ENCODE results near the gene TNC.

Gene TNC

DNA sequence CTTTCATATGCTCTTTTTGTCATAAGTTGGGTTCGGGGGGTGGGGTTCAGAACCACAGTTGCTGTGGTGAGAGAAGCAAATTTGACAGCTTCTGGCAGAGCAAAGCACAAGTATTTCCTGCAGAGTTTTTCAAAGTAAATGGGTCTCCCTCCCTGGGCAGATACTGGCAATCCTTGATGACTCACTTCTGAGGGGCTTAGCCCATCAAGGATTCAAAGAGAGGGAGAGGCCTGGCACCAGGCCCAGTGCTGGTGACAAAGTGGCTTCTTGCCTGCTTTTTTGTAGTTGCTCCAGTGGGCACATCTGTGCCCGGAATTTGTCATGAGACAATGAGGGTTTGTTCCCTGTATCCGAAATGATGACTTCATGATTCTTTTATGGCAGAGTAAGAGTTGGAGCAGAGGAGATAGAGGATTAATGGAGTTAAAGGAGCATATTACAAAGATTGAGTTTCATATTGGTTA lies 46.6 kb upstream of the TNC start:
- H3K27ac ChIP-seq (ENCODE audit: low read length), result peak overlapping the region; percentile 65; the same call in 1 of the 2 replicates
- H3K4me2 ChIP-seq (ENCODE audit: low read depth, low read length), result peak overlapping the region; percentile 66
- H3K36me3 ChIP-seq (replicated peaks; ENCODE audit: insufficient read depth, low read length), result no peaks in the 10 kb centered on the region
- no peaks in the 10 kb centered on the region for H3K9me3 ChIP-seq (replicated peaks; ENCODE audit: insufficient read depth, low read length)
- H3F3A ChIP-seq (ENCODE audit: insufficient read depth, low read length), result peaks cover 7% of the 10 kb centered on the region
- no peak overlapping the region; the same call in 1 of the 2 replicates for H3K9ac ChIP-seq (ENCODE audit: low read length)
- H3K4me3 ChIP-seq (ENCODE audit: low read length), result no peak overlapping the region
- no peak for TF ChIP-seq EZH2phosphoT487 (IDR thresholded peaks at IDR 0.05; ENCODE audit: low read length)
- TF ChIP-seq, protein P1, sequence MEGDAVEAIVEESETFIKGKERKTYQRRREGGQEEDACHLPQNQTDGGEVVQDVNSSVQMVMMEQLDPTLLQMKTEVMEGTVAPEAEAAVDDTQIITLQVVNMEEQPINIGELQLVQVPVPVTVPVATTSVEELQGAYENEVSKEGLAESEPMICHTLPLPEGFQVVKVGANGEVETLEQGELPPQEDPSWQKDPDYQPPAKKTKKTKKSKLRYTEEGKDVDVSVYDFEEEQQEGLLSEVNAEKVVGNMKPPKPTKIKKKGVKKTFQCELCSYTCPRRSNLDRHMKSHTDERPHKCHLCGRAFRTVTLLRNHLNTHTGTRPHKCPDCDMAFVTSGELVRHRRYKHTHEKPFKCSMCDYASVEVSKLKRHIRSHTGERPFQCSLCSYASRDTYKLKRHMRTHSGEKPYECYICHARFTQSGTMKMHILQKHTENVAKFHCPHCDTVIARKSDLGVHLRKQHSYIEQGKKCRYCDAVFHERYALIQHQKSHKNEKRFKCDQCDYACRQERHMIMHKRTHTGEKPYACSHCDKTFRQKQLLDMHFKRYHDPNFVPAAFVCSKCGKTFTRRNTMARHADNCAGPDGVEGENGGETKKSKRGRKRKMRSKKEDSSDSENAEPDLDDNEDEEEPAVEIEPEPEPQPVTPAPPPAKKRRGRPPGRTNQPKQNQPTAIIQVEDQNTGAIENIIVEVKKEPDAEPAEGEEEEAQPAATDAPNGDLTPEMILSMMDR (IDR thresholded peaks at IDR 0.05; ENCODE audit: low read length), result no peak
- no peak for TF ChIP-seq EZH2 (optimal IDR thresholded peaks at IDR 0.05; ENCODE audit: low read depth, low read length)
- peaks cover 27% of the 10 kb centered on the region for H3K4me1 ChIP-seq (ENCODE audit: low read length)
- no peaks in the 10 kb centered on the region for H3K9me2 ChIP-seq (replicated peaks; ENCODE audit: insufficient read depth, low read length)
- H3K79me2 ChIP-seq (ENCODE audit: low read length), result no peaks in the 10 kb centered on the region
- peak overlapping the region; percentile 40; the same call in 1 of the 2 replicates for H2AFZ ChIP-seq (ENCODE audit: low read length)
- H4K20me1 ChIP-seq (ENCODE audit: insufficient read depth, low read length), result no peaks in the 10 kb centered on the region
- no peaks in the 10 kb centered on the region for H3K27me3 ChIP-seq (replicated peaks; ENCODE audit: insufficient read depth, low read length)
- DNase-seq, result peak; percentile 70

GRCh38 chr9:115162946-115163345 lies 45.0 kb upstream of the TNC start:
- H3K79me2 ChIP-seq (ENCODE audit: low read length), result no peaks in the 10 kb centered on the region
- H3K4me2 ChIP-seq (ENCODE audit: low read depth, low read length), result no peak overlapping the region
- no peak overlapping the region for H3K27ac ChIP-seq (ENCODE audit: low read length)
- H3K36me3 ChIP-seq (replicated peaks; ENCODE audit: insufficient read depth, low read length), result no peaks in the 10 kb centered on the region
- peaks cover 7% of the 10 kb centered on the region for H3F3A ChIP-seq (ENCODE audit: insufficient read depth, low read length)
- H3K27me3 ChIP-seq (replicated peaks; ENCODE audit: insufficient read depth, low read length), result no peaks in the 10 kb centered on the region
- no peak overlapping the region for H3K4me3 ChIP-seq (ENCODE audit: low read length)
- TF ChIP-seq, protein P1 (IDR thresholded peaks at IDR 0.05; ENCODE audit: low read length), result no peak
- TF ChIP-seq EZH2 (optimal IDR thresholded peaks at IDR 0.05; ENCODE audit: low read depth, low read length) (no peak), EZH2phosphoT487 (IDR thresholded peaks at IDR 0.05; ENCODE audit: low read length) (no peak)
- H3K9me3 ChIP-seq (replicated peaks; ENCODE audit: insufficient read depth, low read length), result no peaks in the 10 kb centered on the region
- DNase-seq, result peak; percentile 10
- peaks cover 27% of the 10 kb centered on the region for H3K4me1 ChIP-seq (ENCODE audit: low read length)
- H3K9me2 ChIP-seq (replicated peaks; ENCODE audit: insufficient read depth, low read length), result no peaks in the 10 kb centered on the region
- no peak overlapping the region for H3K9ac ChIP-seq (ENCODE audit: low read length)
- no peaks in the 10 kb centered on the region for H4K20me1 ChIP-seq (ENCODE audit: insufficient read depth, low read length)
- H2AFZ ChIP-seq (ENCODE audit: low read length), result no peak overlapping the region

DNA sequence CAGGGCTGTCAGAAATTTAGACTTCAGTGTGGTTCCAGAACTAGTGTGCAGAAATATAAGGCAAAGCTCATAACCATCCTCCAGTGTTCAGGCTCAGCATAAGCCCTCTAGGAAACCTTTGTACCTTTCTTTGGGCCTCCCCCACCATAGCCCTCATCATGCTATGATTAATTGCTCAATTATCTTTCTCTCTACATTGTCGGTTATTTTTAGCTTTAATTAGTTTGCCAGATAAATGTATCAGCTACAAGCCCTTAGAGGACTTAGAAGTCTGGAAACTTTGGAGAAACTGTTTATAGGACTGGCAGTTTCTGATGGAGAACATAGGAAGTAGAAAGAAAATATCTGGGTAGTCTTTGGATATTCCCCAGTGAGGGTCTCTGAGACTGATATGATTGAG lies 43.5 kb upstream of the TNC start:
- no peaks in the 10 kb centered on the region for H3K36me3 ChIP-seq (replicated peaks; ENCODE audit: insufficient read depth, low read length)
- no peaks in the 10 kb centered on the region for H3K9me2 ChIP-seq (replicated peaks; ENCODE audit: insufficient read depth, low read length)
- TF ChIP-seq EZH2 (optimal IDR thresholded peaks at IDR 0.05; ENCODE audit: low read depth, low read length), result no peak
- TF ChIP-seq EZH2phosphoT487 (IDR thresholded peaks at IDR 0.05; ENCODE audit: low read length), result no peak
- TF ChIP-seq, protein P1 (IDR thresholded peaks at IDR 0.05; ENCODE audit: low read length), result no peak
- no peak overlapping the region for H3K27ac ChIP-seq (ENCODE audit: low read length)
- H3K4me2 ChIP-seq (ENCODE audit: low read depth, low read length), result no peak overlapping the region
- H3K4me1 ChIP-seq (ENCODE audit: low read length), result peaks cover 27% of the 10 kb centered on the region
- no peak for DNase-seq
- peaks cover 7% of the 10 kb centered on the region for H3F3A ChIP-seq (ENCODE audit: insufficient read depth, low read length)
- no peaks in the 10 kb centered on the region for H3K9me3 ChIP-seq (replicated peaks; ENCODE audit: insufficient read depth, low read length)
- H3K9ac ChIP-seq (ENCODE audit: low read length), result no peak overlapping the region
- H3K27me3 ChIP-seq (replicated peaks; ENCODE audit: insufficient read depth, low read length), result no peaks in the 10 kb centered on the region
- H2AFZ ChIP-seq (ENCODE audit: low read length), result no peak overlapping the region
- H3K4me3 ChIP-seq (ENCODE audit: low read length), result no peak overlapping the region
- H4K20me1 ChIP-seq (ENCODE audit: insufficient read depth, low read length), result no peaks in the 10 kb centered on the region
- no peaks in the 10 kb centered on the region for H3K79me2 ChIP-seq (ENCODE audit: low read length)
